Activated CD4-positive, alpha-beta T cell treated with anti-CD3 and anti-CD28 coated beads for 36 hours (primary cell): ENCODE results near the gene PKHD1. TPM values are rescaled to one million over a fixed set of nuclear protein-coding genes. Genes with fewer than 3 reads are reported as not detected.

ENCODE experiments used
- ATAC-seq: fragments of 200-7000 bp; cut with Tn5 transposase; one replicate; pipeline ENCODE4 v1.10.0; 2021; ENCODE audit warnings: mild to moderate bottlenecking, moderate library complexity
- CTCF ChIA-PET: fragments of 350-600 bp; sonication (Branson Sonifier 250); formaldehyde crosslinking; loops from one replicate; lab custom pipeline; 2021; ENCODE audit warnings: antibody characterized with exemption; lab: Charles Lee
- POLR2A ChIA-PET: fragments of 350-600 bp; sonication (Branson Sonifier 250); formaldehyde crosslinking; loops from one replicate; lab custom pipeline; 2021; ENCODE audit warnings: antibody characterized with exemption, inconsistent platforms; lab: Charles Lee
- DNase-seq: peaks from one replicate; pipeline ENCODE4 v3.0.0-alpha.2; 2020
- H3K27ac Mint-ChIP-seq: one replicate; pipeline ENCODE4 v1.8.0; 2021; ENCODE audit warnings: mixed read lengths
- H3K27me3 Mint-ChIP-seq: one replicate; pipeline ENCODE4 v1.8.0; 2021; ENCODE audit warnings: mixed read lengths
- H3K36me3 Mint-ChIP-seq: one replicate; pipeline ENCODE4 v1.8.0; 2021; ENCODE audit warnings: low read depth, mixed read lengths
- H3K4me1 Mint-ChIP-seq: one replicate; pipeline ENCODE4 v1.8.0; 2021; ENCODE audit warnings: mixed read lengths
- H3K4me3 Mint-ChIP-seq: one replicate; pipeline ENCODE4 v1.8.0; 2021; ENCODE audit warnings: mild to moderate bottlenecking, moderate library complexity, mixed read lengths
- H3K9me3 Mint-ChIP-seq: one replicate; pipeline ENCODE4 v1.8.0; 2021; ENCODE audit warnings: low read depth, mixed read lengths
- intact Hi-C, 2 experiments: fragments of 100-400 bp; cut with DNase I in 1 of 2; cut with micrococcal nuclease in 1 of 2; formaldehyde crosslinking; loops; one replicate each; pipeline versions ENCODE4 v1.14.2 to v1.15.1; 2022 to 2024; cut with DNase I, micrococcal nuclease
- total RNA-seq, 2 experiments: library from RNA; stranded (reverse); gene quantifications; one replicate each; pipeline ENCODE4 v1.2.3, GENCODE V29; 2021

Gene PKHD1
- total RNA-seq, 2 experiments from 2014 or later: 0.02 to 0.04 TPM

GRCh38 chr6:51568771-51569170, 518.6 kb downstream of the PKHD1 start:
- H3K4me3 Mint-ChIP-seq: no peak overlapping the region
- H3K27ac Mint-ChIP-seq: no peak overlapping the region
- H3K4me1 Mint-ChIP-seq: no peaks in the 10 kb centered on the region
- no peaks in the 10 kb centered on the region for H3K27me3 Mint-ChIP-seq
- no peak for ATAC-seq
- H3K36me3 Mint-ChIP-seq: no peaks in the 10 kb centered on the region
- intact Hi-C loops: no loop called here
- H3K9me3 Mint-ChIP-seq: no peaks in the 10 kb centered on the region
- no peak for DNase-seq
- ChIA-PET POLR2A (no interaction called here), CTCF (interaction anchor here (0.5 kb wide), 1 partner anchor 102 kb away, joined by 3 read pairs; no protein-coding TSS in a partner anchor)

DNA sequence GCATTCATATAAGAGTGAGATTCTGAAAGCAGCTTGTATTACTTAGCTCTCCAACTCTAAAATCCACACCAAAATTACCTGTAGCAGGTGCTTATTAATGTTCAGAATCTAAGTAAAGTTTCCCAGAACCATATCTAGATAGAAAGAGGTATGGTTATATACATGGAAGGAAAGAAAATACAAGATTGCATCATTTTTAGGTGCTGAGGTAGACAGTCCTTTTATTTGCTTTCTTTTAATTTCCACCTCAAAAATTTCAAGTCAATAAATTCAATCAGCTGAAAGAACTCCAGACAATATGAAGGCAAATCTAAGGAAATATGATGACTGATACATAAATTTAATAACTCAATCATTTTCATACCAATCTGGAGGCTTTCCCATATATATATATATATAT, 521.9 kb downstream of the PKHD1 start:
- Mint-ChIP-seq H3K4me3 (no peak overlapping the region), H3K36me3 (no peaks in the 10 kb centered on the region), H3K4me1 (no peaks in the 10 kb centered on the region), H3K27ac (no peak overlapping the region), H3K9me3 (no peaks in the 10 kb centered on the region), H3K27me3 (no peaks in the 10 kb centered on the region)
- CTCF ChIA-PET: no interaction called here
- intact Hi-C loops: no loop called here
- ATAC-seq: no peak
- no peak for DNase-seq
- POLR2A ChIA-PET: no interaction called here

Other genes with a start within 250 kb of the PKHD1 start
- gene IL17A, start 98.8 kb upstream of the PKHD1 start, total RNA-seq: 10 to 100 TPM in 1 of 2 experiments, 1 to 10 TPM in 1; 9.1 to 11.9 TPM
- 100 to 1,000 TPM; 155 to 157 TPM for gene IL17F, start 156.9 kb upstream of the PKHD1 start, total RNA-seq
- gene MCM3, start 197.1 kb upstream of the PKHD1 start, total RNA-seq: 100 to 1,000 TPM; 276 to 279 TPM